ENCODE measurements around the gene PLXNB1. TPM values are rescaled to one million over a fixed set of nuclear protein-coding genes. Genes with fewer than 3 reads are reported as not detected.

The PLXNB1 gene
- total RNA-seq, 1 donor, result 35.0 TPM

GRCh38 chr3:48371651-48372376, 58.1 kb downstream of the PLXNB1 start, which contains the start of gene FBXW12:
TSS of gene FBXW12 (plus strand) at chr3:48372219. CDS start at chr3:48372768, 549 bp downstream.
- H3K4me3 ChIP-seq (ENCODE audit: low read depth, low read length), result no peak within 1 kb of the TSS
- TF ChIP-seq, protein P1, sequence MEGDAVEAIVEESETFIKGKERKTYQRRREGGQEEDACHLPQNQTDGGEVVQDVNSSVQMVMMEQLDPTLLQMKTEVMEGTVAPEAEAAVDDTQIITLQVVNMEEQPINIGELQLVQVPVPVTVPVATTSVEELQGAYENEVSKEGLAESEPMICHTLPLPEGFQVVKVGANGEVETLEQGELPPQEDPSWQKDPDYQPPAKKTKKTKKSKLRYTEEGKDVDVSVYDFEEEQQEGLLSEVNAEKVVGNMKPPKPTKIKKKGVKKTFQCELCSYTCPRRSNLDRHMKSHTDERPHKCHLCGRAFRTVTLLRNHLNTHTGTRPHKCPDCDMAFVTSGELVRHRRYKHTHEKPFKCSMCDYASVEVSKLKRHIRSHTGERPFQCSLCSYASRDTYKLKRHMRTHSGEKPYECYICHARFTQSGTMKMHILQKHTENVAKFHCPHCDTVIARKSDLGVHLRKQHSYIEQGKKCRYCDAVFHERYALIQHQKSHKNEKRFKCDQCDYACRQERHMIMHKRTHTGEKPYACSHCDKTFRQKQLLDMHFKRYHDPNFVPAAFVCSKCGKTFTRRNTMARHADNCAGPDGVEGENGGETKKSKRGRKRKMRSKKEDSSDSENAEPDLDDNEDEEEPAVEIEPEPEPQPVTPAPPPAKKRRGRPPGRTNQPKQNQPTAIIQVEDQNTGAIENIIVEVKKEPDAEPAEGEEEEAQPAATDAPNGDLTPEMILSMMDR (IDR thresholded peaks at IDR 0.05; ENCODE audit: insufficient read depth, low read depth, low read length), result no peak
- no peak for DNase-seq (ENCODE audit: low read depth)

DNA sequence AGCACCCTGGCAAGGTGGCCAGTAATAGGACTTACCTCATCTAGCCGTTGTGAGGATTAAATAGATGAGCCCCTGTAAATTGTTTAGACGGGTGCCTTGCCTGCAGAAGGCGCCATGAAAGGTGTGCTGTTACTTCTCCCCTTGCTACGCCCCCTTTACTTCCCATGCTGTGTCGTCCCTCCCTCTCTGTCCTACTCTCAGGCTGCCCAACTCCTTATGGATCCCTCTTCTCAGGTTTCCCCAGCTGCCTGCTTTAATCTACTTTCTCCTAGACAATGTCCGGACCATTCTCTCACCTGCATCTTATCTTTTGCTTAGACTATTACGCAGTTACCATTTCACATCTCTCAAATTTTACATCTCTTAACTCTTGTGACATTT, 59.6 kb downstream of the PLXNB1 start:
- H3K4me3 ChIP-seq (ENCODE audit: low read depth, low read length), result no peak overlapping the region
- TF ChIP-seq, protein P1 (IDR thresholded peaks at IDR 0.05; ENCODE audit: insufficient read depth, low read depth, low read length), result no peak
- no peak for DNase-seq (ENCODE audit: low read depth)

DNA sequence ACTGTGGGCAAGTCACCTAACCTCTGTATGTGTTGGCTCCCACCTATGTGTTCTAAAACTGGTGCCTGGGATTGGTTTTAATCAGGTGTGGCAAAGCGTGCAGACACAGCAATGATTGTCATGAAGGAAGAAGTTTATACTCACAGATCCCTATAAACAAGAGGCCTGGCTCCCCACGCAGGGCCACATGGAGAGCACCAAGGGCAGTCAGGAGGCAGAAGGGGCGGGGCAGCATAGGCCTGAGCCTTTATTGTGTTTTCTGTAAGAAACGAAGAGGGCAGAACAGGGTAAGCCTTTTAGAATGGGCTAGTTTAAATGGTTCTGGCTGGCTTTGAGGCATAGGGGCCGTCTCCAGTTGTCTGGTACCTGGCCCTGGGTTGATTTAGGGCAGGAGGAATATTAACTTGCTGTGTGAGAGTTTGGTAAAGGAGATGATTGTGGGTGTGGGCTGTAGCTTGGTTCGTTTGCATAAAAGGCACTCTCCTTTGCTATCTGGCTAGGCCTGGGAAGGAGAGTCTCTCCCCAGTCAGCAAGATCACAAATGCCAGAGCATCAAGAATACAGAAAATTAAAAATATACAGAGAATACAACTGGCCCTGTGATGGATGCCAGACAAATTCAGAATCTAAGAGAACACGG, 60.1 kb downstream of the PLXNB1 start:
- no peak for DNase-seq (ENCODE audit: low read depth)
- TF ChIP-seq, protein P1 (IDR thresholded peaks at IDR 0.05; ENCODE audit: insufficient read depth, low read depth, low read length), result no peak
- H3K4me3 ChIP-seq (ENCODE audit: low read depth, low read length), result no peak overlapping the region

DNA sequence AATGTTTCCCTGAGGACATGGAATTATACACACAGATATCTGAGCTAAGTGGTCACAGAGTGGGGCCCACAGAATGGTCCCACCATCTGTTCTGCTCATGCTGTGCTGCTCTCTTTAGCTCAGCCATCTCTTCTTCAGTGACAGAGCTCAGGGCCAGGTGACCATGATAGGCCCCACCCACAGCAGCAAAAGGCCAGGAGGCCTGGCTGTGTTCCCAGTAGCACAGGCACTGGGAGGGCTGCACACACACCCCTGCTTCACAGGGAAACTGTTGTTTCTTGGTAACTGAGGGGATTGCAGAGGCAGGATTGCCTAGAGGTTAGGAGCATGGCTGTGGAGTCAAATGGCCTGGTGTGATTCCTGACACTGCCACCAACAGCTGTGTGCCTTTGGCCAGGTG, 62.7 kb downstream of the PLXNB1 start:
- no peak overlapping the region for H3K4me3 ChIP-seq (ENCODE audit: low read depth, low read length)
- no peak for DNase-seq (ENCODE audit: low read depth)
- TF ChIP-seq, protein P1 (IDR thresholded peaks at IDR 0.05; ENCODE audit: insufficient read depth, low read depth, low read length), result no peak

DNA sequence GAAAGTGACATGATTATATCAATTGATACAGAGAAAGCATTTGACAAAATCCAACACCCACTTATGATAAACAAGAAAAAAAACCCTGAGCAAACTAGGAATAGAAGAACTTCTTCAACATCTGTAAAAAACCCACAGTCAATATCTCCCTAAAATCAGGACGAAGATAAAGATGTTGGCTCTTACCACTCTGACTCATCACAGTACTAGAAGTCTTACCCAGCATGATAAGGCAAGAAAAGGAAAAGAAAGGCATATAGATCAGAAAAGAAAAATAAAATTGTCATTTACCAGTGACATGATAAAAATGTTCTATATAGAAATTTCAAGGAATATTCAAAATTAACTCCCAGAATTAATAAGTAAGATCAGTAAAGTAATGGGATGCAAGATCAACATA, 65.0 kb downstream of the PLXNB1 start:
- TF ChIP-seq, protein P1 (IDR thresholded peaks at IDR 0.05; ENCODE audit: insufficient read depth, low read depth, low read length), result no peak
- no peak overlapping the region for H3K4me3 ChIP-seq (ENCODE audit: low read depth, low read length)
- no peak for DNase-seq (ENCODE audit: low read depth)

- TF ChIP-seq, protein P1 (IDR thresholded peaks at IDR 0.05; ENCODE audit: insufficient read depth, low read depth, low read length), result no peak
- DNase-seq (ENCODE audit: low read depth), result no peak
- H3K4me3 ChIP-seq (ENCODE audit: low read depth, low read length), result no peak overlapping the region
These were observed 68.0 kb downstream of the PLXNB1 start for GRCh38 chr3:48361928-48362327.
